Tibial nerve (tissue), 4 donors: ENCODE data around the gene NTNG2.
"Not testable (repeated sequence)": the region's sequence is repeated elsewhere in the genome, so short reads cannot be mapped to it uniquely, and the experiment has no call there.

Source experiments
- EP300 ChIP-seq, 2 donors: sonication (generic); formaldehyde crosslinking; IDR thresholded peaks; one replicate each; pipeline ENCODE4 v1.6.1; 2017; ENCODE audit warnings: antibody characterized with exemption in 2 of 2, mild to moderate bottlenecking in 1 of 2
- TF ChIP-seq, protein P1 (sequence below), 5 experiments: fragments of 200-600 bp in 3 of 5; fragments of 450-650 bp in 2 of 5; sonication (generic) in 3 of 5; IDR thresholded peaks; one replicate each; pipeline ENCODE4 v1.5.1; 2016 to 2019; ENCODE audit warnings: antibody characterized with exemption in 5 of 5, mild to moderate bottlenecking in 3 of 5, moderate library complexity in 2 of 5

DNA sequence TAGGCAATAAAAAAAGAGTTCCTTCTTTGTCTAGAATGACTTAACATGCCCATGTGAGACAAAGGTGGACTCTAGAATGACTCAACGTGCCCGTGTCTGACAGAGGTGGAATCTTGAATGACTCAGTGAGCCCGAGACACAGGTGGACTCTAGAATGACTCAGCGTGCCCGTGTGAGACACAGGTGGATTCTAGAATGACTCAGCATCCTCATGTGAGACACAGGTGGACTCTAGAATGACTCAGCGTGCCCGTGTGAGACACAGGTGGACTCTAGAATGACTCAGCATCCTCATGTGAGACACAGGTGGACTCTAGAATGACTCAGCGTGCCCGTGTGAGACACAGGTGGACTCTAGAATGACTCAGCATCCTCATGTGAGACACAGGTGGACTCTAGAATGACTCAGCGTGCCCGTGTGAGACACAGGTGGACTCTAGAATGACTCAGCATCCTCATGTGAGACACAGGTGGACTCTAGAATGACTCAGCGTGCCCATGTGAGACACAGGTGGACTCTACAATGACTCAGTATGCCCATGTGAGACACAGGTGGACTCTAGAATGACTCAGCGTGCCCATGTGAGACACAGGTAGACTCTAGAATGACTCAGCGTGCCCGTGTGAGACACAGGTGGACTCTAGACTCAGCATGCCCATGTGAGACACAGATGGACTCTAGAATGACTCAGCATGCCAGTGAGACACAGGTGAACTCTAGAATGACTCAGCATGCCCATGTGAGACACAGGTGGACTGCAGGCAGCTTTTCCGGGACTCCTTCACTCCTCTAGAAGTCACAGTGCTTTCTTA is 108.1 kb downstream of the NTNG2 start:
- TF ChIP-seq, protein P1, sequence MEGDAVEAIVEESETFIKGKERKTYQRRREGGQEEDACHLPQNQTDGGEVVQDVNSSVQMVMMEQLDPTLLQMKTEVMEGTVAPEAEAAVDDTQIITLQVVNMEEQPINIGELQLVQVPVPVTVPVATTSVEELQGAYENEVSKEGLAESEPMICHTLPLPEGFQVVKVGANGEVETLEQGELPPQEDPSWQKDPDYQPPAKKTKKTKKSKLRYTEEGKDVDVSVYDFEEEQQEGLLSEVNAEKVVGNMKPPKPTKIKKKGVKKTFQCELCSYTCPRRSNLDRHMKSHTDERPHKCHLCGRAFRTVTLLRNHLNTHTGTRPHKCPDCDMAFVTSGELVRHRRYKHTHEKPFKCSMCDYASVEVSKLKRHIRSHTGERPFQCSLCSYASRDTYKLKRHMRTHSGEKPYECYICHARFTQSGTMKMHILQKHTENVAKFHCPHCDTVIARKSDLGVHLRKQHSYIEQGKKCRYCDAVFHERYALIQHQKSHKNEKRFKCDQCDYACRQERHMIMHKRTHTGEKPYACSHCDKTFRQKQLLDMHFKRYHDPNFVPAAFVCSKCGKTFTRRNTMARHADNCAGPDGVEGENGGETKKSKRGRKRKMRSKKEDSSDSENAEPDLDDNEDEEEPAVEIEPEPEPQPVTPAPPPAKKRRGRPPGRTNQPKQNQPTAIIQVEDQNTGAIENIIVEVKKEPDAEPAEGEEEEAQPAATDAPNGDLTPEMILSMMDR (IDR thresholded peaks at IDR 0.05) = not testable (repeated sequence)
- not testable (repeated sequence) for TF ChIP-seq EP300 (IDR thresholded peaks at IDR 0.05)
